ENCODE results near the gene WDR64.
"Not testable (repeated sequence)": the region's sequence is repeated elsewhere in the genome, so short reads cannot be mapped to it uniquely, and the experiment has no call there.

The WDR64 gene

GRCh38 chr1:241749041-241749944 is 97.2 kb downstream of the WDR64 start:
- peak; percentile 1 for DNase-seq

- no peak for DNase-seq
Measured at GRCh38 chr1:241749945-241750695, 98.0 kb downstream of the WDR64 start.

GRCh38 chr1:241751524-241751923 is 99.4 kb downstream of the WDR64 start:
- no peak for DNase-seq

GRCh38 chr1:241762713-241763339 is 110.7 kb downstream of the WDR64 start:
- no peak for DNase-seq

GRCh38 chr1:241765390-241765789 is 113.3 kb downstream of the WDR64 start:
- no peak for DNase-seq

- DNase-seq: no peak
Measured at GRCh38 chr1:241767737-241768136, 115.7 kb downstream of the WDR64 start.

- no peak for DNase-seq
Measured at GRCh38 chr1:241770115-241770514, 118.0 kb downstream of the WDR64 start.

- no peak for DNase-seq
Measured at GRCh38 chr1:241771117-241771516, 119.0 kb downstream of the WDR64 start.

GRCh38 chr1:241772932-241773500 is 120.9 kb downstream of the WDR64 start:
- DNase-seq: no peak

- peak; percentile 7 for DNase-seq
Measured at GRCh38 chr1:241773991-241774390, 121.9 kb downstream of the WDR64 start.

- no peak for DNase-seq
Measured at GRCh38 chr1:241775021-241775420, 122.9 kb downstream of the WDR64 start.

- no peak for DNase-seq
Measured at GRCh38 chr1:241776911-241777310, 124.8 kb downstream of the WDR64 start.

GRCh38 chr1:241778117-241778516 is 126.0 kb downstream of the WDR64 start:
- DNase-seq: no peak

GRCh38 chr1:241779897-241780296 is 127.8 kb downstream of the WDR64 start:
- DNase-seq: no peak

- no peak for DNase-seq
Measured at GRCh38 chr1:241782396-241782795, 130.3 kb downstream of the WDR64 start.

- DNase-seq: no peak
Measured at GRCh38 chr1:241787691-241788090, 135.6 kb downstream of the WDR64 start.

GRCh38 chr1:241789061-241789460 is 137.0 kb downstream of the WDR64 start:
- no peak for DNase-seq

GRCh38 chr1:241799416-241799815 is 147.3 kb downstream of the WDR64 start:
- no peak for DNase-seq

- DNase-seq: no peak
Measured at GRCh38 chr1:241800640-241801039, 148.6 kb downstream of the WDR64 start.

GRCh38 chr1:241802863-241803262 is 150.8 kb downstream of the WDR64 start:
- no peak for DNase-seq

GRCh38 chr1:241804706-241805105 is 152.6 kb downstream of the WDR64 start:
- not testable (repeated sequence) for DNase-seq

GRCh38 chr1:241808265-241808664 is 156.2 kb downstream of the WDR64 start:
- no peak for DNase-seq

GRCh38 chr1:241810769-241811405 is 158.8 kb downstream of the WDR64 start:
- DNase-seq: no peak

All from NCI-H226 (cell line).